Right atrium auricular region (tissue), 2 donors: ENCODE data around the gene ROGDI. TPM values are rescaled to one million over a fixed set of nuclear protein-coding genes. Genes with fewer than 3 reads are reported as not detected.

Source experiments
- DNase-seq: peaks from one replicate; pipeline ENCODE4 v3.0.0-alpha.2; 2019; ENCODE audit warnings: low spot score
- H3K27ac ChIP-seq, 2 donors: fragments of 200-600 bp; sonication (generic); 1 replicate in 1 of 2; 2 replicates in 1 of 2; pipeline ENCODE4 v1.5.1; 2016 to 2019
- H3K27me3 ChIP-seq, 2 donors: fragments of 200-600 bp; sonication (generic); one replicate each; pipeline versions ENCODE4 v1.5.1 to v1.6.0; 2017 to 2019
- H3K36me3 ChIP-seq: fragments of 200-600 bp; sonication (generic); one replicate; pipeline ENCODE4 v1.5.1; 2016
- H3K4me1 ChIP-seq, 2 donors: fragments of 200-600 bp; sonication (generic); one replicate each; pipeline versions ENCODE4 v1.5.1 to v1.6.0; 2017 to 2019
- H3K4me3 ChIP-seq, 2 donors: fragments of 200-600 bp; sonication (generic); 1 replicate in 1 of 2; 2 replicates in 1 of 2; pipeline ENCODE4 v1.5.1; 2017 to 2019; ENCODE audit warnings: mild to moderate bottlenecking in 1 of 2, moderate library complexity in 1 of 2
- H3K9me3 ChIP-seq, 2 donors: fragments of 200-600 bp; sonication (generic); one replicate each; pipeline ENCODE4 v1.5.1; 2019
- total RNA-seq, 2 donors: library from RNA; depleted of rRNA; stranded (reverse); fragments of >200 nt; gene quantifications; one replicate each; pipeline ENCODE4 v1.1.0, GENCODE V29; 2016
- TF ChIP-seq, protein P1 (sequence below), 2 donors: fragments of 200-600 bp; sonication (generic); IDR thresholded peaks; one replicate each; pipeline ENCODE4 v1.5.1; 2019; ENCODE audit warnings: antibody characterized with exemption in 2 of 2

Gene ROGDI
- total RNA-seq, 2 donors from 2014 or later = 50.0 to 65.6 TPM

- peak overlapping the region; percentile 78 to 87 for H3K27ac ChIP-seq
- TF ChIP-seq, protein P1, sequence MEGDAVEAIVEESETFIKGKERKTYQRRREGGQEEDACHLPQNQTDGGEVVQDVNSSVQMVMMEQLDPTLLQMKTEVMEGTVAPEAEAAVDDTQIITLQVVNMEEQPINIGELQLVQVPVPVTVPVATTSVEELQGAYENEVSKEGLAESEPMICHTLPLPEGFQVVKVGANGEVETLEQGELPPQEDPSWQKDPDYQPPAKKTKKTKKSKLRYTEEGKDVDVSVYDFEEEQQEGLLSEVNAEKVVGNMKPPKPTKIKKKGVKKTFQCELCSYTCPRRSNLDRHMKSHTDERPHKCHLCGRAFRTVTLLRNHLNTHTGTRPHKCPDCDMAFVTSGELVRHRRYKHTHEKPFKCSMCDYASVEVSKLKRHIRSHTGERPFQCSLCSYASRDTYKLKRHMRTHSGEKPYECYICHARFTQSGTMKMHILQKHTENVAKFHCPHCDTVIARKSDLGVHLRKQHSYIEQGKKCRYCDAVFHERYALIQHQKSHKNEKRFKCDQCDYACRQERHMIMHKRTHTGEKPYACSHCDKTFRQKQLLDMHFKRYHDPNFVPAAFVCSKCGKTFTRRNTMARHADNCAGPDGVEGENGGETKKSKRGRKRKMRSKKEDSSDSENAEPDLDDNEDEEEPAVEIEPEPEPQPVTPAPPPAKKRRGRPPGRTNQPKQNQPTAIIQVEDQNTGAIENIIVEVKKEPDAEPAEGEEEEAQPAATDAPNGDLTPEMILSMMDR (IDR thresholded peaks at IDR 0.05) = no peak
- no peaks in the 10 kb centered on the region for H3K27me3 ChIP-seq
- peaks cover 77% of the 10 kb centered on the region for H3K36me3 ChIP-seq
- DNase-seq = no peak
- H3K9me3 ChIP-seq = no peaks in the 10 kb centered on the region
- H3K4me1 ChIP-seq = peaks cover 0 to 70% of the 10 kb centered on the region in 2 donors
- H3K4me3 ChIP-seq = no peak overlapping the region
Observed at GRCh38 chr16:4826526-4826925, 24.1 kb upstream of the ROGDI start.

- Histone ChIP-seq H3K36me3 (peaks cover 75% of the 10 kb centered on the region), H3K4me1 (peaks cover 0 to 77% of the 10 kb centered on the region in 2 donors), H3K4me3 (no peak overlapping the region), H3K9me3 (no peaks in the 10 kb centered on the region), H3K27ac (peak overlapping the region; percentile 78 to 87), H3K27me3 (no peaks in the 10 kb centered on the region)
- DNase-seq = no peak
- TF ChIP-seq, protein P1 (IDR thresholded peaks at IDR 0.05) = no peak
Observed at GRCh38 chr16:4825196-4825595, 22.8 kb upstream of the ROGDI start.

GRCh38 chr16:4820652-4821051, 18.2 kb upstream of the ROGDI start:
- Histone ChIP-seq H3K4me1 (peaks cover 0 to 38% of the 10 kb centered on the region in 2 donors), H3K4me3 (no peak overlapping the region), H3K27ac (peak overlapping the region; percentile 38 to 69), H3K27me3 (no peaks in the 10 kb centered on the region), H3K9me3 (no peaks in the 10 kb centered on the region), H3K36me3 (peaks cover 74% of the 10 kb centered on the region)
- TF ChIP-seq, protein P1 (IDR thresholded peaks at IDR 0.05) = no peak
- no peak for DNase-seq

DNA sequence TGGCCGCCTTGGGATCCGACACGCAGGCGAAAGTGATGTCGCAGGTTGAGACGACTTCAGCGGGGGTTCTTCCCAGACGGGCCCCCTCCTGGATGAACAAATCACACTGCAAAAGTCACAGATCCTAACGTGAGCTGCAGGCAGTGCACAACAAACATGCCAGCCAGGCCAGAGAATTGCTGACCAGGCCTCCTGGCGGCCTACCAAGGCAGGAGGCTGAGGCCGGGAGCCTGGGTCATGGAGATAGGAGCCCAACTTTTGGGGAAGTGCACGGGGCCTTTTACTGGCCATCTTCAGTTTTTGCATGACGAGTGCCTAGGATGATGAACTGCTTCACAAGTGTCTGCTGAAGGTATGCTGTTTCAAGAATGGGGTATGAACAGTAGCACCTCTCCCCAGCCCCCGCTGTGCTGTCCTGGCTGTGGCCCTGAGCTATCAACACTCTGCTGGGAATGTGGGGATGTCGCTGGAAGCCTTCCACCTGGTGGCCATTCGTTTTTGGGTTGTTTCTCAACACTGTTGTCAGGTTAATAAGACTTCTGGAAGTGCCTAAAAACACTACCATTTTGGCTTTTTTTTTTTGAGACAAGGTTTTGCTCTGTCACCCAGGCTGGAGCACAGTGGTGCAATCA, 12.2 kb upstream of the ROGDI start:
- peak overlapping the region; percentile 77 to 90 for H3K27ac ChIP-seq
- H3K4me1 ChIP-seq = peaks cover 0 to 17% of the 10 kb centered on the region in 2 donors
- TF ChIP-seq, protein P1 (IDR thresholded peaks at IDR 0.05) = peak in 1 of 2 donors; percentile 9
- peaks cover 76% of the 10 kb centered on the region for H3K36me3 ChIP-seq
- DNase-seq = no peak
- H3K27me3 ChIP-seq = no peaks in the 10 kb centered on the region
- H3K4me3 ChIP-seq = no peak overlapping the region
- H3K9me3 ChIP-seq = no peaks in the 10 kb centered on the region

DNA sequence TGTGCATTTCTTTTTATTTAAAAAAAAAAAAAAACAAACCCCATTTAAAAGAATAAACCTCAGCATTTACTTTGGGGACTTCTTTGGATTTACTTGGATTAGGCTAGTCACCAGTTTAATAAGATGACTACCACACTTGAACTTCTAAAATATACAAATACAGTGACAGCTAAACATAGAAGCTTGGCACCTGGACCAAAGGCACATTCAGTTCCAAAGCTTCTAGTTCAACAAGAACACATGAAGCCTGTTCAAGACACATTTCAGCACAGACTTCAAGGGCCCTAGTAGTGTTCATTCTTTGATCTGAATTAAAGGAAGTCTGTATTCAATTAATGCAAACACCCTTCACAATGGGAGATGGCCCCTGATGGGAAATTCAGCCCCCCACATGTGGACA, 11.6 kb upstream of the ROGDI start:
- peaks cover 78% of the 10 kb centered on the region for H3K36me3 ChIP-seq

More for the DNA sequence above, 11.6 kb upstream of the ROGDI start:
- Histone ChIP-seq H3K4me3 (no peak overlapping the region), H3K27me3 (no peaks in the 10 kb centered on the region), H3K4me1 (peaks cover 0 to 17% of the 10 kb centered on the region in 2 donors), H3K9me3 (no peaks in the 10 kb centered on the region), H3K27ac (peak overlapping the region; percentile 77 to 90)
- no peak for DNase-seq
- TF ChIP-seq, protein P1 (IDR thresholded peaks at IDR 0.05) = no peak
